ENCODE results near the gene USP10. TPM values are rescaled to one million over a fixed set of nuclear protein-coding genes. Genes with fewer than 3 reads are reported as not detected.
"Not testable (repeated sequence)": the region's sequence is repeated elsewhere in the genome, so short reads cannot be mapped to it uniquely, and the experiment has no call there.

Gene USP10
- total RNA-seq, 2 experiments from 2014 or later, result 86.5 to 99.0 TPM

- H3K9me3 Mint-ChIP-seq, result no peaks in the 10 kb centered on the region
- no peak overlapping the region for H3K27ac Mint-ChIP-seq
- CTCF ChIA-PET, result interaction anchor here (0.6 kb wide), 1 partner anchor 77 kb away, joined by 4 read pairs; no protein-coding TSS in a partner anchor
- DNase-seq, result no peak
- H3K27me3 Mint-ChIP-seq, result peaks cover 21% of the 10 kb centered on the region
- H3K4me3 Mint-ChIP-seq, result no peak overlapping the region
- POLR2A ChIA-PET, result no interaction called here
- no peaks in the 10 kb centered on the region for H3K4me1 Mint-ChIP-seq
- no peaks in the 10 kb centered on the region for H3K36me3 Mint-ChIP-seq (ENCODE audit: low read depth)
These were observed 22.0 kb upstream of the USP10 start for GRCh38 chr16:84677849-84678248.

GRCh38 chr16:84678541-84678940 is 21.3 kb upstream of the USP10 start:
- Mint-ChIP-seq H3K4me1 (no peaks in the 10 kb centered on the region), H3K36me3 (ENCODE audit: low read depth) (no peaks in the 10 kb centered on the region), H3K27ac (no peak overlapping the region), H3K27me3 (peaks cover 22% of the 10 kb centered on the region), H3K4me3 (no peak overlapping the region), H3K9me3 (no peaks in the 10 kb centered on the region)
- DNase-seq, result no peak
- CTCF ChIA-PET, result interaction anchor here (0.6 kb wide), 1 partner anchor 456 kb away, joined by 3 read pairs; no protein-coding TSS in a partner anchor
- POLR2A ChIA-PET, result no interaction called here

- no peaks in the 10 kb centered on the region for H3K4me1 Mint-ChIP-seq
- no peak overlapping the region for H3K27ac Mint-ChIP-seq
- no peak for DNase-seq
- peaks cover 26% of the 10 kb centered on the region for H3K27me3 Mint-ChIP-seq
- ChIA-PET POLR2A (no interaction called here), CTCF (interaction anchor here (2.2 kb wide), 1 partner anchor 46 kb away, joined by 5 read pairs; no protein-coding TSS in a partner anchor)
- H3K36me3 Mint-ChIP-seq (ENCODE audit: low read depth), result no peaks in the 10 kb centered on the region
- no peak overlapping the region for H3K4me3 Mint-ChIP-seq
- H3K9me3 Mint-ChIP-seq, result no peaks in the 10 kb centered on the region
These were observed 19.5 kb upstream of the USP10 start for GRCh38 chr16:84680165-84680842.

GRCh38 chr16:84680843-84681629 is 18.8 kb upstream of the USP10 start:
- Mint-ChIP-seq H3K4me1 (no peaks in the 10 kb centered on the region), H3K9me3 (no peaks in the 10 kb centered on the region), H3K4me3 (no peak overlapping the region), H3K27ac (no peak overlapping the region), H3K36me3 (ENCODE audit: low read depth) (no peaks in the 10 kb centered on the region), H3K27me3 (peaks cover 26% of the 10 kb centered on the region)
- ChIA-PET CTCF (interaction anchor here (1.2 to 2.2 kb wide), 3 partner anchors 8 to 58 kb away, joined by 5 to 7 read pairs (median 5); no protein-coding TSS in a partner anchor), POLR2A (interaction anchor here (0.5 kb wide), 1 partner anchor 29 kb away, joined by 4 read pairs; no protein-coding TSS in a partner anchor)
- no peak for DNase-seq

GRCh38 chr16:84683691-84684591 is 15.9 kb upstream of the USP10 start:
- H3K4me3 Mint-ChIP-seq, result no peak overlapping the region
- peaks cover 23% of the 10 kb centered on the region for H3K27me3 Mint-ChIP-seq
- peaks cover 4% of the 10 kb centered on the region for H3K9me3 Mint-ChIP-seq
- H3K4me1 Mint-ChIP-seq, result peaks cover 8% of the 10 kb centered on the region
- CTCF ChIA-PET, result interaction anchor here (1.4 kb wide), 1 partner anchor 11 kb away, joined by 5 read pairs; no protein-coding TSS in a partner anchor
- POLR2A ChIA-PET, result no interaction called here
- DNase-seq, result no peak
- no peak overlapping the region for H3K27ac Mint-ChIP-seq
- H3K36me3 Mint-ChIP-seq (ENCODE audit: low read depth), result no peaks in the 10 kb centered on the region

- Mint-ChIP-seq H3K27ac (no peak overlapping the region), H3K9me3 (peaks cover 4% of the 10 kb centered on the region), H3K27me3 (peaks cover 26% of the 10 kb centered on the region), H3K36me3 (ENCODE audit: low read depth) (no peaks in the 10 kb centered on the region), H3K4me3 (no peak overlapping the region), H3K4me1 (peaks cover 8% of the 10 kb centered on the region)
- no peak for DNase-seq
- CTCF ChIA-PET, result interaction anchor here (1.4 to 2.3 kb wide), 2 partner anchors 11 to 12 kb away, joined by 5 to 21 read pairs; no protein-coding TSS in a partner anchor
- POLR2A ChIA-PET, result no interaction called here
These were observed 15.2 kb upstream of the USP10 start for GRCh38 chr16:84684592-84684965.

- ChIA-PET CTCF (interaction anchor here (0.9 to 2.3 kb wide), 4 partner anchors 10 to 267 kb away, joined by 3 to 21 read pairs (median 5); no protein-coding TSS in a partner anchor), POLR2A (no interaction called here)
- no peak for DNase-seq
- Mint-ChIP-seq H3K9me3 (peaks cover 4% of the 10 kb centered on the region), H3K4me1 (peaks cover 8% of the 10 kb centered on the region), H3K4me3 (no peak overlapping the region), H3K27ac (no peak overlapping the region), H3K27me3 (peaks cover 26% of the 10 kb centered on the region), H3K36me3 (ENCODE audit: low read depth) (no peaks in the 10 kb centered on the region)
These were observed 14.6 kb upstream of the USP10 start for GRCh38 chr16:84685210-84685609.

GRCh38 chr16:84686707-84687298 is 13.0 kb upstream of the USP10 start:
- POLR2A ChIA-PET, result no interaction called here
- CTCF ChIA-PET, result interaction anchor here (0.6 to 2.3 kb wide), 4 partner anchors 11 to 78 kb away, joined by 3 to 21 read pairs (median 4); no protein-coding TSS in a partner anchor
- Mint-ChIP-seq H3K36me3 (ENCODE audit: low read depth) (no peaks in the 10 kb centered on the region), H3K9me3 (peaks cover 4% of the 10 kb centered on the region), H3K27ac (no peak overlapping the region), H3K27me3 (peaks cover 18% of the 10 kb centered on the region), H3K4me1 (peaks cover 8% of the 10 kb centered on the region), H3K4me3 (no peak overlapping the region)
- DNase-seq, result no peak

- DNase-seq, result no peak
- H3K4me1 Mint-ChIP-seq, result peaks cover 12% of the 10 kb centered on the region
- no peaks in the 10 kb centered on the region for H3K36me3 Mint-ChIP-seq (ENCODE audit: low read depth)
- no peak overlapping the region for H3K4me3 Mint-ChIP-seq
- H3K27ac Mint-ChIP-seq, result no peak overlapping the region
- CTCF ChIA-PET, result interaction anchor here (0.6 kb wide), 1 partner anchor 77 kb away, joined by 3 read pairs; no protein-coding TSS in a partner anchor
- H3K9me3 Mint-ChIP-seq, result peaks cover 4% of the 10 kb centered on the region
- peaks cover 18% of the 10 kb centered on the region for H3K27me3 Mint-ChIP-seq
- POLR2A ChIA-PET, result no interaction called here
These were observed 12.1 kb upstream of the USP10 start for GRCh38 chr16:84687715-84688114.

- H3K4me3 Mint-ChIP-seq; POLR2A ChIA-PET; H3K9me3 Mint-ChIP-seq; H3K36me3 Mint-ChIP-seq (ENCODE audit: low read depth); DNase-seq; H3K27ac Mint-ChIP-seq; CTCF ChIA-PET: not testable (repeated sequence)
- Mint-ChIP-seq H3K27me3 (peaks cover 18% of the 10 kb centered on the region), H3K4me1 (peaks cover 14% of the 10 kb centered on the region)
These were observed 11.6 kb upstream of the USP10 start for GRCh38 chr16:84688163-84688562.

- Mint-ChIP-seq H3K4me1 (peaks cover 14% of the 10 kb centered on the region), H3K27me3 (peaks cover 16% of the 10 kb centered on the region), H3K36me3 (ENCODE audit: low read depth) (no peaks in the 10 kb centered on the region), H3K4me3 (no peak overlapping the region), H3K9me3 (peaks cover 4% of the 10 kb centered on the region), H3K27ac (no peak overlapping the region)
- ChIA-PET CTCF (interaction anchor here (1.3 to 1.6 kb wide), 2 partner anchors 17 to 37 kb away, joined by 4 to 5 read pairs; no protein-coding TSS in a partner anchor), POLR2A (no interaction called here)
- no peak for DNase-seq
These were observed 10.7 kb upstream of the USP10 start for GRCh38 chr16:84689111-84689510.
